Small intestine (tissue), 16 donors: ENCODE data around the gene IFNA13. TPM values are rescaled to one million over a fixed set of nuclear protein-coding genes. Genes with fewer than 3 reads are reported as not detected.

ENCODE experiments used
- DNase-seq, 2 donors: peaks; one replicate each; pipeline versions ENCODE4 v3.0.0 to v3.0.0-alpha.2; 2013
- FAIRE-seq: peaks from 2 replicates; lab custom pipeline; 2012; peaks lifted over from hg19 to GRCh38; lab: Jason Lieb, UNC
- H3K27ac ChIP-seq, 3 donors: one replicate each; pipeline ENCODE4 v1.5.1; 2013; ENCODE audit warnings: low read length in 2 of 3, mild to moderate bottlenecking in 2 of 3, control low read depth in 1 of 3, inconsistent platforms in 1 of 3, low read depth in 1 of 3, moderate library complexity in 1 of 3
- H3K27me3 ChIP-seq, 3 donors: one replicate each; pipeline ENCODE4 v1.6.1; 2013; ENCODE audit warnings: low read length in 3 of 3, inconsistent platforms in 1 of 3; ENCODE audit not compliant: control insufficient read depth in 3 of 3, insufficient read depth in 3 of 3
- H3K36me3 ChIP-seq, 3 donors: one replicate each; pipeline ENCODE4 v1.6.1; 2013; ENCODE audit warnings: low read length in 3 of 3, inconsistent platforms in 1 of 3, low read depth in 1 of 3, mild to moderate bottlenecking in 1 of 3, moderate library complexity in 1 of 3; ENCODE audit not compliant: control insufficient read depth in 3 of 3, insufficient read depth in 2 of 3
- H3K4me1 ChIP-seq, 3 donors: one replicate each; pipeline ENCODE4 v1.6.1; 2013; ENCODE audit warnings: low read length in 2 of 3, inconsistent platforms in 1 of 3, low read depth in 1 of 3, mild to moderate bottlenecking in 1 of 3, moderate library complexity in 1 of 3; ENCODE audit not compliant: control insufficient read depth in 3 of 3, insufficient read depth in 2 of 3
- H3K4me3 ChIP-seq, 3 donors: one replicate each; pipeline ENCODE4 v1.5.1; 2013; ENCODE audit warnings: low read length in 3 of 3, control low read depth in 1 of 3, inconsistent platforms in 1 of 3, low read depth in 1 of 3, mild to moderate bottlenecking in 1 of 3, moderate library complexity in 1 of 3
- H3K9me3 ChIP-seq, 2 donors: one replicate each; pipeline ENCODE4 v1.6.1; 2013; ENCODE audit warnings: low read depth in 1 of 2, low read length in 1 of 2; ENCODE audit not compliant: control insufficient read depth in 2 of 2, insufficient read depth in 1 of 2
- WGBS, 3 donors: extraction: QIAGEN DNeasy Blood & Tissue Kit; methylation state at CpG; one replicate each; pipeline ENCODE4 v1.1.7; 2013; 5-methylcytosine and 5-hydroxymethylcytosine counted together
- long read RNA-seq, 10 donors: transcript quantifications; one replicate each; lab custom pipeline, GENCODE V29; 2026
- polyA plus RNA-seq, 4 donors: library from polyadenylated mRNA; stranded (reverse) in 3 of 4; unstranded in 1 of 4; fragments of 200-250 nt in 3 of 4; fragments of 120-200 nt in 1 of 4; gene quantifications; one replicate each; pipeline versions ENCODE4 v1.2.1 to v1.2.3, GENCODE V29; 2013
- donor health status: healthy with polysubstance abuse.
- donor health status: control.
- donor health status: control.
- donor health status: Bipolar disorder and iron deficiency.
- donor health status: healthy.

The IFNA13 gene
- not detected for polyA plus RNA-seq
- long read RNA-seq, donor 1: 0 reads
- long read RNA-seq, donor 2: 0 reads
- long read RNA-seq, donor 3: 0 reads
- long read RNA-seq, donor 4: 0 reads
- long read RNA-seq, donor 5: 0 reads
- long read RNA-seq, donor 6: 0 reads
- long read RNA-seq, donor 7: 0 reads
- long read RNA-seq, donor 8: 0 reads
- long read RNA-seq, donor 9: 0 reads
- long read RNA-seq, donor 10: 0 reads

DNA sequence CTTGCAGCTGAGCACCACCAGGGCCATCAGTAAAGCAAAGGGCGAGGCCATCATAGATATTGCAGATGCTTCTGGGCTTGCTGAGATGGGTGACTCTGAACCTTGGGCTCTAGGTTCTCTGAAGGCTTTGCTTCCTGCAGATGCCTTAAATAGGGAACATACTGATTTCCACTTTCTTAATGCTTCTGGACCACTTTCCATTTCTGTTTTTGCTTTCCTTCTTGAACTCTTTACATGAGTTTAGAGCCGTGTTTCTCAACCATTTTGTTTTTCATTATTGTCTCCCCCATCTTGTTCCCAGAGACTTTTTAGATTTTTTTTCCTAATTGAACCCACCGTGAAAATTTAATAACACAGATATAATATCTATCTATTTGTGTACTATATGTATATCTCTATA lies at the start of gene IFNA13:
TSS of gene IFNA13 (minus strand) at position 101 of the 400 bp plus-strand sequence. CDS start at position 54, 47 bp downstream.
- WGBS, 3 donors: 84 to 88% (median 85%) methylated on average over 3 of the region's 3 CpGs
- Histone ChIP-seq H3K4me3 (no peak within 1 kb of the TSS), H3K9me3 (no peaks in the 10 kb centered on the region), H3K36me3 (no peaks in the 10 kb centered on the region), H3K27me3 (peaks cover 0 to 3% (median 2%) of the 10 kb centered on the region in 3 donors), H3K27ac (no peak within 1 kb of the TSS), H3K4me1 (no peaks in the 10 kb centered on the region)
- FAIRE-seq: no peak
- DNase-seq: no peak

DNA sequence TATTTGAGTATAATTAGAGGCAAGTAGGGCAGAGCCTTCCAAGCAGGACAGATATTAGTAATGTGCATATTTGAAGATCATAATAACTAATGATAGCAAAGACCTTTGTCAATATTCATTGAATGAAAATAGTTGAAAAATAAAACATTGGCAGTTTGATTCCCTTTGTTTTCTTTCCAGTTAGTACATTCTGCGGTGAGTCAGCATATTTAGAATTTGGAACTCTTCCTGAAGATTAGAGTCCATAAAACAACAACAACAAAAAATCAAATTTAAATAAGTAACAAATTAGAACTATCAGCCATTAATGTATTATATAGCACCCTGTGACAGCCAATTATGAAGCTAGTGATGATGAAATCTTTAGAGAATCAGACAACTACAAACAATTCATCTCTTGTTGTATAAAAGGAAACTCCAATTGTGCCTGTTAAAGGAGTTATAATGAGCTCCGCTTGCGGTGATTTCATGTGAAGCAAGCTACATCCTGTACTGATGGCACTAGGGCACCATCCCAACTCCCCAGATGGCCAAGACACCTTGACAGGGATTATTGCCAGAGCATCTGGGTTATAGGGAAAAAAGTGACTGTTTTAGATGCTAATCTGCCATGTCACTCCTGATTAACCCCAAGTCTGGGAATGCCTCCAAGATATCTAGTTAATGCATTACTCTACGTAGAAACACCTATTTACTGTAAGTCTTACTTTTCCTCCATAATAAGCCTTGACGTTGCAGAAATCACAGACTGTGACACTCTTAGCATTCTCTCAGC lies 47.8 kb upstream of the IFNA13 start:
- 17 to 57% (median 33%) methylated on average over 5 of the region's 5 CpGs for WGBS, 3 donors
- Histone ChIP-seq H3K9me3 (no peaks in the 10 kb centered on the region), H3K27ac (no peak overlapping the region), H3K4me3 (no peak overlapping the region), H3K27me3 (no peaks in the 10 kb centered on the region), H3K36me3 (no peaks in the 10 kb centered on the region), H3K4me1 (no peaks in the 10 kb centered on the region)
- no peak for DNase-seq
- no peak for FAIRE-seq

DNA sequence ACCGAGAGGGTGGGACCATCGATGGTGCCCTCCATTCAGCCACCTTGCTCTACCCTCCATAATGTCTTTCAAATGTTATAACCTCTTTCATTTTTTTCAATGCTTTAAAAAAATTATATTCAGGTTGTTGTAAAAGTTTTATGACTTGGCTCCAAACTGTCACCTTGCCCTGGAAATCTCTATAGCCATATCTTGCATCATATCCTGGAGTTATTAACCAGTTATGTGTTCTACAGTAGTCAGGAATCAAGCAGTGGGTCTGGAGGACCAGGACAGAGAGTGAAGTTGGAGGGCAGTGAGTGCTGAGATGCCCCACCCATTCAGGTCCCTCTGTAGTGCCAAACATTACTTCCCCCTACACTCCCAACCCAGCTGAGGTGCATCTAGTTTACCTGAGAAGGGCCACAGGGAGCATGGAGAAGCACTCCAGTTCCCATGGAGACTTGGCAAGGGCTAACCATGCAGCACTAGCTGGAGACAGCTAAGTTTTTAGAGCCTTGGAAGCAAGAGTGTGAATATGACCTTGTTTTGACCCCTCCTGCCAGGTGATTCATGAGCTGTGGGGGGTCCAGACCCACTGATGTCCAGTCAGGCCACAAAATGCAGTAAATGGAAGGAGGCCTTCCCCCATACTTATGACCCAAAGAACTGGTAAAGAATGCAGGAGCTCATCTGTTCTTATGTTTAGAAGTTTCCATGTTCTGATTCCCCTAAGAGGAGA lies 46.5 kb upstream of the IFNA13 start:
- Histone ChIP-seq H3K4me3 (no peak overlapping the region), H3K4me1 (no peaks in the 10 kb centered on the region), H3K27me3 (no peaks in the 10 kb centered on the region), H3K36me3 (no peaks in the 10 kb centered on the region), H3K27ac (no peak overlapping the region), H3K9me3 (no peaks in the 10 kb centered on the region)
- FAIRE-seq (no peak), DNase-seq (no peak)
- 84 to 89% (median 89%) methylated on average over 2 of the region's 2 CpGs for WGBS, 3 donors

DNA sequence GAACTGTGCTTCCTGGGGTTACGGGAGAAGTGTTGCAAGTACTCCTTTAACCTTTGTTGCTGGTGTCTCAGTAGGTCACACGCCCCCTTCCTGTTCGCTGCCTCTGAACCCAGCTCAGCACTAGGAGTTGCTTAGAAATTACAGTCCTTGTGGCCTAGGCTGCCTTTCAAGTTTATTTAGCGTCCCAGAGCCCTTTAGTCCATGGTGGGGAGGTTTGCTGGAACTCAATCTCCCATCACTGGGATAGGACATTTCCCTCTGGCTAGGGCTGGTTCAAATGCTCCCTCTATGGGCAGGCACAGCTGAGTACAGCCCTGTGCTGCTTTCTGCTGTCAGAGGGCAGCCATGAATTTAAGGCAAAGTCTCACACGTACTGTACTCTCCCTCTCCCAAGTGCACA lies 45.8 kb upstream of the IFNA13 start:
- DNase-seq: peak in 1 of 2 donors; percentile 5
- H3K27ac ChIP-seq: no peak overlapping the region
- no peaks in the 10 kb centered on the region for H3K36me3 ChIP-seq
- no peak overlapping the region for H3K4me3 ChIP-seq
- FAIRE-seq: no peak
- no peaks in the 10 kb centered on the region for H3K9me3 ChIP-seq
- H3K4me1 ChIP-seq: no peaks in the 10 kb centered on the region
- WGBS, 3 donors: 52 to 76% (median 67%) methylated on average over 5 of the region's 5 CpGs
- H3K27me3 ChIP-seq: peaks cover 0 to 3% (median 0%) of the 10 kb centered on the region in 3 donors

DNA sequence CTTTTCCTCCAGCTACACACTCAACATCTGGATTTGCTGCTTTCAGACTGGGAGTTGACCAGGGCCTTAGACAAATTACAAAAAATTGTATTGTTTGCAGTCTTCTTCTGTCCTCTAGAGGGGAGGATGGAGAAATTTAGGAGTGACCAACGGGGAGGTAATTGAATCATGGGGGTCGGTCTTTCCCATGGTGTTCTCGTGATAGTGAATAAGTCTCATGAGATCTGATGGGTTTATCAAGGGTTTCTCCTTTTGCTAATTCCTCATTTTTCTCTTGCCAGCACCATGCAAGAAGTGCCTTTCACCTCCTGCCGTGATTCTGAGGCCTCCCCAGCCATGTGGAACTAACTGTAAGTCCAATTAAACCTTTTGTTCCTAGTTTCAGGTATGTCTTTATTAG lies 45.3 kb upstream of the IFNA13 start:
- 75 to 90% (median 80%) methylated on average over 4 of the region's 4 CpGs for WGBS, 3 donors
- no peak for FAIRE-seq
- no peaks in the 10 kb centered on the region for H3K36me3 ChIP-seq

DNA sequence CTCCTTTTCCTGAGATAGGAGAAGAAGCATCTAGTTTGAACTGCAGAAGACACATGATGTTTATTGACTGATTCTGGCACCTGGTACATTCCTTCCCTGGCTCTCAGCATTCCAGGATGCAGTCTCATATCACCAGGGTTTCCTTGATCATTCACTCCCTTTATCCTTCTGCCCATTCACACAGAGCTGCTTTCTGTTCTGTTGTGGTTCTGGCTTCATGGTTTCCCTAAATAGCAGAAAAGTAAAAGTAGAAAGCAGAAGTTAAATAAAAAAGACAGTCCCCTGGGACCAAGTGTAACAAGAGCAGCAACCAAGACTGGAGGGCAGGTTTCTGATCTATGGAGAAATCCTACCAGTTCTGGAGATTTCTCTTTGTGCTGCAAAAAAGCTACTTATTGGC lies 44.2 kb upstream of the IFNA13 start:
- H3K27me3 ChIP-seq: peaks cover 0 to 3% (median 0%) of the 10 kb centered on the region in 3 donors
- H3K9me3 ChIP-seq: no peaks in the 10 kb centered on the region
- no peak for DNase-seq
- no peaks in the 10 kb centered on the region for H3K36me3 ChIP-seq
- FAIRE-seq: no peak
- no peak overlapping the region for H3K27ac ChIP-seq
- H3K4me1 ChIP-seq: no peaks in the 10 kb centered on the region
- H3K4me3 ChIP-seq: no peak overlapping the region

More for the DNA sequence above, 45.3 kb upstream of the IFNA13 start:
- Histone ChIP-seq H3K4me1 (no peaks in the 10 kb centered on the region), H3K27ac (no peak overlapping the region), H3K4me3 (no peak overlapping the region), H3K27me3 (peaks cover 0 to 3% (median 0%) of the 10 kb centered on the region in 3 donors), H3K9me3 (no peaks in the 10 kb centered on the region)
- DNase-seq: no peak

DNA sequence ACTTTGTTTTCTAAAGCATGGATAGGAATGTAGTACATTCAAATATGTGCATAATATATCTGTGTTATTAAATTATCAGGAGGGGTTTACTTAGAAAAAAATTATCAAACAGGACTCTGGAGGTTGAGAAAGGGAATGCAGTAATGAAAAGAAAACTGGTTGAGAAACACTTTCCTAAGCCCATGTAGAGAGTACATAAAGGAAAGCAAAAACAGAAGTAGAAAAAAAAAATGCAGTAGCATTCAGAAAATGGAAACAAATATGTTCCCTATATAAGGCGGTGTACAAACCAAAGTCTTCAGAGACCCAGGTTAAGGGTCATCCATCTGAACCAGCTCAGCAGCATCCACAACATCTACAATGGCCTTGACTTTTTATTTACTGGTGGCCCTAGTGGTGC lies 41.0 kb upstream of the IFNA13 start, which contains the start of gene IFNA8:
TSS of gene IFNA8 (plus strand) at position 301 of the 400 bp plus-strand sequence. CDS start at position 361, 60 bp downstream.
- no peak for FAIRE-seq
- no peak within 1 kb of the TSS for H3K27ac ChIP-seq
- H3K36me3 ChIP-seq: no peaks in the 10 kb centered on the region
- WGBS, 3 donors: 87 to 94% (median 88%) methylated on average over 1 of the region's 1 CpG
- H3K4me1 ChIP-seq: no peaks in the 10 kb centered on the region
- H3K9me3 ChIP-seq: no peaks in the 10 kb centered on the region
- H3K4me3 ChIP-seq: no peak within 1 kb of the TSS
- H3K27me3 ChIP-seq: peaks cover 0 to 7% (median 0%) of the 10 kb centered on the region in 3 donors
- no peak for DNase-seq

DNA sequence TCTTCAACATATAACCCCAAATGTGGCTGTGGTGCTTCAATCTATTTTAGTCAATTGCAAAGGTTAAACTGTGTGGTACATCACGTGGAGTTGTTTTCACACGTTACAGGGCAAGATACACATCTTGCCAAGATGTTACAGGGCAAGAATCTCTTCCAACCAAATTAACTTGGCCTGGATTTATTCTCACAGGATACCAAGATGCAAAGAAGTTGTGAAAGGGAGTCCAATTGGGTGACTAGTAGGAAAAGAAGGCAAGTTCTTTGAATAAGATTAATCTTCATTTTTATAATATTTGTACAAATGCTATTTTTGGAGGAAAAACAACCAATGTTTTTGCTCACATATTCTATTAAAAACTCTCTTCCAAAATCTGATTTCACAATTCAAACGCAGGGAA lies 36.3 kb upstream of the IFNA13 start:
- Histone ChIP-seq H3K27ac (no peak overlapping the region), H3K4me3 (no peak overlapping the region), H3K27me3 (peaks cover 0 to 26% (median 11%) of the 10 kb centered on the region in 3 donors), H3K36me3 (no peaks in the 10 kb centered on the region), H3K9me3 (no peaks in the 10 kb centered on the region), H3K4me1 (peaks cover 0 to 5% (median 0%) of the 10 kb centered on the region in 3 donors)
- DNase-seq: no peak
- WGBS, 3 donors: 64 to 77% (median 71%) methylated on average over 3 of the region's 3 CpGs
- FAIRE-seq: no peak
